COR-L47 (cell line): Measurements from ENCODE around the gene EDA2R.

ENCODE experiments used
- DNase-seq: peaks from one replicate; lab custom pipeline; 2025; lab: John Stamatoyannopoulos, UW

The EDA2R gene

GRCh38 chrX:66638591-66639500 lies at the start of gene EDA2R:
EDA2R (minus strand) TSS chrX:66639078; CDS start chrX:66616020, 23,058 bp downstream.
- no peak for DNase-seq

GRCh38 chrX:66684196-66684595 lies 45.3 kb upstream of the EDA2R start:
- DNase-seq, result no peak

- no peak for DNase-seq
Measured at GRCh38 chrX:66680451-66680850, 41.6 kb upstream of the EDA2R start.

- DNase-seq, result no peak
Measured at GRCh38 chrX:66677430-66677829, 38.6 kb upstream of the EDA2R start.

- DNase-seq, result no peak
Measured at GRCh38 chrX:66676990-66677389, 38.1 kb upstream of the EDA2R start.

- no peak for DNase-seq
Measured at GRCh38 chrX:66676413-66676812, 37.5 kb upstream of the EDA2R start.

GRCh38 chrX:66675541-66675940 lies 36.7 kb upstream of the EDA2R start:
- no peak for DNase-seq

GRCh38 chrX:66674506-66674905 lies 35.6 kb upstream of the EDA2R start:
- DNase-seq, result no peak

GRCh38 chrX:66672106-66672505 lies 33.2 kb upstream of the EDA2R start:
- DNase-seq, result no peak

- DNase-seq, result no peak
Measured at GRCh38 chrX:66654411-66654810, 15.5 kb upstream of the EDA2R start.

GRCh38 chrX:66635360-66635759 lies 3.5 kb downstream of the EDA2R start:
- DNase-seq, result no peak

GRCh38 chrX:66634272-66634671 lies 4.6 kb downstream of the EDA2R start:
- DNase-seq, result no peak

- no peak for DNase-seq
Measured at GRCh38 chrX:66633541-66633940, 5.3 kb downstream of the EDA2R start.

GRCh38 chrX:66632981-66633380 lies 5.9 kb downstream of the EDA2R start:
- no peak for DNase-seq

GRCh38 chrX:66632473-66632872 lies 6.4 kb downstream of the EDA2R start:
- DNase-seq, result no peak

GRCh38 chrX:66625525-66625924 lies 13.4 kb downstream of the EDA2R start:
- no peak for DNase-seq

- DNase-seq, result no peak
Measured at GRCh38 chrX:66622209-66622608, 16.7 kb downstream of the EDA2R start.

GRCh38 chrX:66616944-66617343 lies 21.9 kb downstream of the EDA2R start:
- DNase-seq, result no peak

GRCh38 chrX:66602381-66602938 lies 36.4 kb downstream of the EDA2R start:
- no peak for DNase-seq

- DNase-seq, result no peak
Measured at GRCh38 chrX:66601522-66601921, 37.4 kb downstream of the EDA2R start.

- DNase-seq, result no peak
Measured at GRCh38 chrX:66579219-66579618, 59.7 kb downstream of the EDA2R start.

GRCh38 chrX:66553973-66554372 lies 84.9 kb downstream of the EDA2R start:
- no peak for DNase-seq

- DNase-seq, result no peak
Measured at GRCh38 chrX:66547847-66548369, 91.0 kb downstream of the EDA2R start.
